Endometrium (tissue), 2 donors: ENCODE results near the gene TGIF1.

Experiments
- FAIRE-seq: peaks from 2 replicates; lab custom pipeline; 2012; peaks lifted over from hg19 to GRCh38; lab: Jason Lieb, UNC
- donor health status: control.
- donor health status: control.

TGIF1 gene

DNA sequence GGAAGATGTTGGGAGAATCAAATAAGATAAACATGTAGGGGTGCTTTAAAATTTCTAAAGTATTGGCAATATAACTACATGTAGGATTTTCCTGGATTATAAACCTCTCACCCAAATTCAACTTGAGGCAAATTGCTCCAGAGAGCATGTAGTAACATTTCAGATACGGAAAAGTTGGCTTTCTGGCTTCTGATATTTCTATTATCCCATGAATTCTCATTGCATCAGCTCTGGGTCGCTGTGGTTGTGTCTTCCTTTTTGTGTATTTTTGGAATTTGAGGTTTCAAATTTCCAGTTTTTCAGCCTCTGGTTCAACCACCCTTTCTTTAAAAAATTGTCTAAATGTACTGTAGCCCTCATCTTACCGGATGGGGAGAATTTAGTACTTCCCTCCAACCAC, 32.3 kb downstream of the TGIF1 start:
- FAIRE-seq: no peak

GRCh38 chr18:3485153-3486149, 35.5 kb downstream of the TGIF1 start:
- FAIRE-seq: no peak

DNA sequence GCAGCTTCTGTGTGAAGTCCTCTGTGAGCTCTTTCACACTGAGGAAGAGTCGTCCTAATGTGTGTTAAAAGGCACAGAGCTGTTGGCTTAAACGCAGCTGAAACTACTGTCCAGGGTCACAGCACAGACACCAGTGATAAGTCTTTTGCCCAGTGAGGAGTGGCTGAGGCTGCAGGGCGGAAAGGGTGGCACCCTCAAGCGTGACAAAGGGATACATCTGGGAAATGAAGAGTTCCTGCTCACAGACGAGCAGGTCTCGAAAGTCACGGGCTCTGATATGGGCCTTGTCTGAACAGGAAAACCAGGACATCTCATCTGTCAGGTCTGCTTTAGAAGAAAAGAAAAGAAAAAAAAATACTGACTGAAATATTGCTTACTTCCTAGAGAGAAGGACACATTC, 36.5 kb downstream of the TGIF1 start:
- FAIRE-seq: no peak

DNA sequence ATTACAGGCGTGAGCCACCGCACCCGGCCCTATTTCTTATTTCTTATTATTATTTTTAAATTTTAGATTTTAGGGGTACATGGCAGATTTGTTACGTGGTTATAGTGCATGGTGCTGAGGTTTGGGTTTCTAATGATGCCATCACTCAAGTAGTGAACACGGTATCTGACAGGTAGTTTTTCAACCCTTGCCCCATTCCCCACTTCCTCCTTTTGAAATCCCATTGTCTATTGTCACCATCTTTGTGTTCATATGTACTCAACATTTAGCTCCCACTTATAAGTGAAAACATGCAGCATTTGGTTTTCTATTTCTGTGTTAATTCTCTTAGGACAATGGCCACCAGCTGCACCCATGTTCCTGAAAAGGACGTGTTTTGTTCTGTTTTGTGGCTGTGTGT, 39.5 kb downstream of the TGIF1 start:
- FAIRE-seq: no peak

- no peak for FAIRE-seq
Measured at GRCh38 chr18:3491981-3492555, 42.1 kb downstream of the TGIF1 start.

DNA sequence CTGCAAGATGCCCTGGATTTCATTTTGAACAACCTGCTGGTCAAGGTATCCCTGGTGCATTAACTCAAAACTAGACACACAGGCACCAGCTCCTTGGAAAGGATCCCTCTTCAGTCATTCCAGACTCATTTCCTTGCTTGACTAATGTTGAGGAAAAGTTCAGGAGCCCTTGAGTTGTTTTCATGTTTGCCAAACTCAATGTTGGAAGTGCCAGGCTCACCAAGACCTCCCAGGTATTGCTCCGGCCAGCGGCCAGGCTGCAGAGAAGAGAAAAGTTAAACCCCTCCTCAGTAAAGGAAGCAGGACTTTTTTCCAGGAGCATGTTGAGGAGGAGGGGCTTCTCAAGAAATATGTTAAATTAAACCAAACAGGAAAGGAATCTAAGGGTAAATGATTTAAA, 42.7 kb downstream of the TGIF1 start:
- FAIRE-seq: no peak

DNA sequence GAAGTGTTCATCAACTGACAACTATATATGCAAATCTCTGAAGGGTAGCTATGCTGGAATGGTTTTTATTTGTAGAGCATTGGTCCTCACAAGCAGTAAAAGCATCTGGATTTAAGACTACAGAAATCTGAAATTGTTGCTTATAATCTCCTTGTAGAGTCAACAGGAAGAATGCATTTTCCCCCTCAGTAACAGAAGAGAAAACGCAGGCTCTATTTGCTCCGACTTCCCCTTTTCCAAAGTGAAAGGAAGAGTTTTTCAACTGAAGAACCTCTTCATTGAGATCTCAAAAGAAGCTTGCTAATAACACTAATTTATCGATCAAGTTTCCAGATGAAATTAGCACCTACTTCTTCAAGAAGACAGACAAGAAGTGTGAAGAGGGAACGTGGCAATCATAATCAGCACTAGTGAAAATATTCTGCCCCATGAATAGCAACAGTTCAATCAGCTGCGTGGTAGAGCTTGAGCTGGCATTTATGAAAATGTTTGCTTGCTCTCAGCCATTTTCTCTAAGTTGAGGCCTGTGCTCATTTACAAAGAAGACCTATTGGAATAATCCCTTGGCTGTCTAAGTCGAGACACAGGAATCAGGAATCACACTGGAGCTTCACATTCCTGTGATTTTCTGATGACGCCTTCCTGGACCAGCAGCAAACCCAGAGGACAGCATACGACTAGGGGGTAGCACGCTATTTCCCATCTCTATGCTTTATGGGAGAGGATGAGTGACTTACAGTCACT, 43.7 kb downstream of the TGIF1 start:
- no peak for FAIRE-seq

DNA sequence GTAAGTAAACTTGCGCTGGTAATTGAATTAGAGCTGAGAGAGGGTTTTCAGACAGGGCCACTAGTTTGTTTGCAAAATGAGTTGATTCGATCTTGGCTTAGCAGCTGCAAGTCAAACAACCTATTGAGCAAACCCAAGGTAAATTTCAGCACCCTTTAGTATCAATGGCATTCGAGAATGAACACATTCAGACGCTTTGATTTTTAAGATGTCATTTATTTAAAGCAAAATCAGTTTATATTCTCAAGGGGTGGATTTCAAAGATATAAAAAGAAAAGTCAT, 44.2 kb downstream of the TGIF1 start:
- FAIRE-seq: no peak

GRCh38 chr18:3494569-3494968, 44.6 kb downstream of the TGIF1 start:
- FAIRE-seq: no peak

DNA sequence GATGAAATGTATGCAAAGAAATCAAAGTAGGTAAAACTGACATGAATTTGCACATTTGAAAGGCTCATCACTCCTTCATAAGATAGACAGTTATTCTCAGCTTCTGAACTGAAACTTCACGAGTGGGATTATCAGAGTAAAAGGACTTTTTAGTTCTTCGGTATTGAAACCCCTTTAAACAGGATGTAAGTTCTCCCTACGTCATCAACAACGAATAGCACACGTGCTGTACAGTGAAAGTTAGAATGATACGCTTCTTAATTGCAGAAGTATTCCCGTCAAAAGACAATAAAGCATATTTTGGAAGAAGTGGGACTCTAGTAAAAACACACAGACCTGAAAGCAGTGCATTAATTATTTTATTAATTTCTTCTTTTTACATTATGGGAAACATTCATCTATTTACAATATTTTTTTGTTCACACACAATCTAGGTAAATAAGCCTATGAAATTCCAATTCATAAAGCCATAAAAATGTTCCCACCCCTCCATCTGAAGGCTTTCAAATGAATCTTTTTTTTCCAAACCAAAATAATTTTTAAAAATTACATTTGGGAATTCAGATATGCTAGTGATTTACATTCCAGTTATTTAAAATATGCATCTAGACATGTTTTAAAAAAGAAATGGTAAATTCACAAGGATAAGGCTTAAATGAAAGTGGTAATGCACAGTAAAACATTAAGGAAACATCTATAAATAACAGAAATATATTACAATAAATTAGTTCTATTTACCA, 45.9 kb downstream of the TGIF1 start:
- no peak for FAIRE-seq

GRCh38 chr18:3498698-3499471, 48.9 kb downstream of the TGIF1 start:
- no peak for FAIRE-seq

DNA sequence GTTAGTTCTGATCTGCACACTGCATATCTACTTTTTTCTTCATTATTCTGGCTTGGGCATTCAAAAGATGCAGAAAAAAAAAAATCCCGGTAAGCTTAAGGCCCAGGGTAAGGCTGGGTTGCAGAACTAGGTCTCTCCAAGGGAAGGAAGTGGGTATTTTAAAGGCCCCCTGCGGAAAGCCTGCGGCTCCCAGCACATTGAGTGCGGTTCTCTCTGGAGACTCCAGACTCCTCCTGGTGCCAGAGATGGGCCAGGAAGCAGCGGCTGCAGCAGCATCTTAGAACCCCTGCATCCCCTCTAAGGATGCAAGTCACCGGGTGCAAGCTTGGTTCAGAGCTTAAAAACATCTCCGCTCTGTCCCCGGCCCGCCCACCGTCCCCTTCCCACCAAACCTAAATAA, 49.5 kb downstream of the TGIF1 start:
- no peak for FAIRE-seq

DNA sequence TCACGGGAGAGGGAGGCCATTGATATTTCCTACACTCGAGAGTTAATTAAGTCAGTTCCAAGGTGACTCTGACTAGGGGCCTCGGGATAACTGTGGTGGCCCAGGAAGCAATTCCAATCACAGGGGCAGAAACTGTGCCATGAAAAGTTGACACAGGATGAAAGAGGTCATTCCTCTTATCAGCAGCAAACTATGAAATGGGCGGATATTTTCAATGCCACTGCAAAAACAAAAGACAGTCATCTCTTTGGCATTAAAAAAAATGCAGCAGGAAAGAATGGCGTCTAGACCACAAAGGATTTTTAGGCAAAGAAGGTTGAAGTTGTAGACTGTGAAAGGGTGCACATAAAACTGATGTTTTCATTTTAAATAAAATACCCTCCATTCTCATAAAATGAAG, 50.0 kb downstream of the TGIF1 start:
- no peak for FAIRE-seq

- FAIRE-seq: no peak
Measured at GRCh38 chr18:3502650-3503049, 52.7 kb downstream of the TGIF1 start.

DNA sequence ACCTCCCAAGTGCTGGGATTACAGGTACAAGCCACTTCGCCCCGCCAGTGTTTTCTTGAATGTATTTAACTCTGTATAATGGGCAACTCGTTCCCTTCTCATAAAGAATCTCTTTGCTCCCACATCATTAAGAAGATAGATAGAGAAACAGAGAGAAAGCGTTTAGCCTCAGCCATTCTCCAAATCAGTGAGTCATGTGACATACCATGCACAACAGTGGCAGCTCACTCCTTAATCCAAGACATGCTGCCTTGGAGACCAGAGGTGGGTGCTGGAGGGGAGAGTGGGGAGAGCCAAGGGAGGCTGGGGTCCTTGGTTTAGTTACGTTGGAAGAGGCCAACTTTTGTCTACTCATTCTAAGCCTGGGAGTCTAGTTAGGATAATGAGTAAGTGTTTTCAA, 54.7 kb downstream of the TGIF1 start:
- FAIRE-seq: no peak

DNA sequence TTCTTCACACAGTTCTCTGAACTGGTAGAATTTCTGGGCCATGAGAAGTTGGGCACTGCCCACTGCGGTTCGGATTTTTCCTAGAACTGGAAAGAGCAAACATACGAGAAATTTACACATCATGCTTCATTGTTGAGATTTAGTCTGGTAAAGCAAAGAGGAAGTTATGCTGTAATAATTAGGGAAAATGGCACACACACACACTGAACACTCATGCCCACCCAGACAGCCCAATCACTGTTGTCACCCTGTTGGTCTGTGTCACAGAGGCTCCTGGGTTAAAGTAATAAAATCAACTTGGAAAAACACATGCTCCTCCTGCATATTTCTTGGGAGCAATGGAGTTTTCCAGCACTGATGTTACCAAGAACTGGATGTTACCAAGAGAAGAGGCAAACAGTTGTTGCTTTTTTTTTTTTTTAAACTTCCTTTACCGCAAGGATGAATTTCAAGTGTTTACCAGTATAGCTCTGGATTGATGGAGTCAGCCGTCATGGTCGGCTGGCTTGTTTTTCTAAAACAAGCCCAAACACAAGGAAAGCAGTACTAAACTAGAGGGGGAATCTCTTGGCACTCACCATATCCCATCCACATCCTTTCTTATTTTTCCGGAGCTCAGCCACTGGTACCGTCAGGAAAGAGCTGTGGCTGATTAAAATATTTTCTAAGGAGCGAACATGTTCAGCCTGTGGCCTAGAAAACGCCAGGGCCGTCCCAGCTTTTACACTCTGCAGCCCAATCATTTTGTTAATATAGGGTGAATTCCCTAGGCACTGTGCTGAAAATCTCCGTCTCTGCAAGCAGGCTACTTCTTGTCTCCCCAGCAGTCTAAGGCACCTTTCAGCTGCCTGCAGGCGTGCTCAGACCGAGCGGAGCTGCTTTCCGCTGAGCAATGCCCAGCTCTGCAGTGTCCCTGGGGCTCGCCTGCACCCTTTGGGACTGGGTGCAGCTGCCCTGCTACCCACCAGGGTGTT, 58.9 kb downstream of the TGIF1 start:
- FAIRE-seq: no peak
